GM23248 (cell line): ENCODE results near the gene JUP. TPM values are rescaled to one million over a fixed set of nuclear protein-coding genes. Genes with fewer than 3 reads are reported as not detected.

Experiments used
- DNase-seq: peaks from one replicate; pipeline ENCODE4 v3.0.0-alpha.2; 2015
- H2AFZ ChIP-seq: fragments of 200-600 bp; sonication (generic); 2 replicates; pipeline ENCODE4 v1.6.1; 2016; ENCODE audit warnings: antibody characterized with exemption
- H3F3A ChIP-seq: fragments of 200-600 bp; sonication (generic); 2 replicates; pipeline ENCODE4 v1.6.1; 2016; ENCODE audit warnings: mild to moderate bottlenecking, antibody characterized with exemption, mixed run types; ENCODE audit not compliant: insufficient read depth
- H3K27ac ChIP-seq: fragments of 200-600 bp; sonication (generic); 2 replicates; pipeline ENCODE4 v1.5.1; 2016; ENCODE audit warnings: mild to moderate bottlenecking
- H3K27me3 ChIP-seq: fragments of 200-600 bp; sonication (generic); replicated peaks from 2 replicates; pipeline ENCODE4 v1.6.1; 2016; ENCODE audit warnings: mild to moderate bottlenecking; ENCODE audit not compliant: insufficient read depth
- H3K36me3 ChIP-seq: fragments of 200-600 bp; sonication (generic); 2 replicates; pipeline ENCODE4 v1.6.1; 2016; ENCODE audit warnings: low read depth, mild to moderate bottlenecking
- H3K4me1 ChIP-seq: fragments of 200-600 bp; sonication (generic); 2 replicates; pipeline ENCODE4 v1.6.1; 2016; ENCODE audit warnings: mild to moderate bottlenecking; ENCODE audit not compliant: insufficient read depth
- H3K4me2 ChIP-seq: fragments of 200-600 bp; sonication (generic); one replicate; pipeline ENCODE4 v1.6.1; 2016; ENCODE audit warnings: mild to moderate bottlenecking; ENCODE audit not compliant: unreplicated experiment
- H3K4me3 ChIP-seq: fragments of 200-600 bp; sonication (generic); 2 replicates; pipeline ENCODE4 v1.5.1; 2016; ENCODE audit warnings: mild to moderate bottlenecking
- H3K79me2 ChIP-seq: fragments of 200-600 bp; sonication (generic); 2 replicates; pipeline ENCODE4 v1.6.1; 2016; ENCODE audit warnings: mild to moderate bottlenecking; ENCODE audit not compliant: insufficient read depth
- H3K9ac ChIP-seq: fragments of 200-600 bp; sonication (generic); 2 replicates; pipeline ENCODE4 v1.6.1; 2016; ENCODE audit warnings: mild to moderate bottlenecking
- H3K9me2 ChIP-seq: fragments of 200-600 bp; sonication (generic); 2 replicates; pipeline ENCODE4 v1.6.1; 2016; ENCODE audit warnings: mixed run types, mild to moderate bottlenecking, moderate library complexity; ENCODE audit not compliant: insufficient read depth
- H3K9me3 ChIP-seq: fragments of 200-600 bp; sonication (generic); one replicate; pipeline ENCODE4 v1.6.1; 2017; ENCODE audit warnings: low read depth
- H4K20me1 ChIP-seq: fragments of 200-600 bp; sonication (generic); 2 replicates; pipeline ENCODE4 v1.6.0; 2016; ENCODE audit not compliant: insufficient read depth
- EZH2 ChIP-seq: fragments of 200-600 bp; sonication (generic); IDR thresholded peaks from 2 replicates; pipeline ENCODE4 v1.6.1; 2018; ENCODE audit warnings: antibody characterized with exemption, mild to moderate bottlenecking; ENCODE audit not compliant: insufficient read depth, poor library complexity, severe bottlenecking
- EZH2phosphoT487 ChIP-seq: fragments of 200-600 bp; sonication (generic); IDR thresholded peaks from 2 replicates; pipeline ENCODE4 v1.6.1; 2018; ENCODE audit warnings: antibody characterized with exemption, moderate library complexity, mild to moderate bottlenecking, low read depth; ENCODE audit not compliant: insufficient read depth
- WGBS, 2 experiments: methylation state at CpG; one replicate each; pipeline ENCODE4 v1.1.6; 2015 to 2017; ENCODE audit warnings: low lambda C conversion rate in 2 of 2, low coverage in 1 of 2; ENCODE audit errors: missing lambda C conversion rate in 2 of 2; 5-methylcytosine and 5-hydroxymethylcytosine counted together
- in situ Hi-C: fragments of 300-500 bp; cut with MboI; formaldehyde crosslinking; loops from 2 replicates; pipeline ENCODE4 v1.15.0; 2020
- polyA plus RNA-seq: library from polyadenylated mRNA; unstranded; fragments of >200 nt; fragmentation: Nextera tagmentation; extraction: Ambion mirVana; gene quantifications from 2 replicates; pipeline ENCODE4 v1.2.1, GENCODE V29; 2016
- total RNA-seq: library from RNA; depleted of rRNA; stranded (reverse); fragments of >200 nt; shearing (Covaris generic); gene quantifications from 2 replicates; pipeline ENCODE4 v1.2.3, GENCODE V29; 2014

JUP gene
- total and polyA plus RNA-seq, 2 experiments from 2014 or later = 2.3 to 3.6 TPM

DNA sequence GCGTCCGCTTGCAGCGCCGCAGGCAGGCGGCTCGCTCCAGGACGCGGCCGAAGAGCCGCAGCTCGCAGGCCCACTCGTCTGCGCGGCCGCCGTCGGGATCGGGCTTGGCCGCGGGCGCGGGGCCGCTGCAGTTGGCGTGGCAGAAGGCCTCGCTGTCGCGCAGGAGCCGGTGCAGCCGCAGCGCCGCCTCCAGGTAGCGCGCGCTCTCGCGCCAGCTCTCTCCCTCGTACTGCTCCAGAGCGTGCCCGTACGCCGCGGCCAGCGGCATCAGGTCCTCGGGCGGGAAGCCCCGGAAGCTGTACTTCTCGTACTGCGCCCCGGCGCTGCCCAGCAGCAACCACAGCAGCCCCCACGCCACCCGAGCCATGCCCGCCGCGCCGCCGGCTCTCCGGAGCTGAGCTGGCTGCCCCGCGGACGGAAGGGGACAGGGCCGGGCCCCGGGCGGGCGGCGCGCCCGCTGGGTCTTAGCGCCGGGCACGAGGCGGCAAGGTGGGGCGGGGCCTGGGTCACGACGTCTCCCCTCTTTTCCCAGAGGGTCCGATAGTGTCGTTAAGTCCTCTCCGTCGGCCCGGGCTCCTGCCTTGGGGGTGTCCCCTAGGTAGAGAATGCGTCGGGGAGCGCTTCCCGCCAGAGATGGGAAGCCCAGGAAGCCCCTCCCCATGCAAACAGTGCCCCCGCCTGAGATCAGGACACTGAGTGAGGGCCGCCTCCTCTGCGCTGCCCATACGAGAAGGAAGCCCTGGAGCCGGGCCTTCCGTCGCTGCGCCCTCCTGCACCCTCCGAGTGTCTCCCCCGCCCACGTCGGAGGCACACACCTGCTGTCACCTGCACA lies 25.3 kb upstream of the JUP start, which contains the start of gene P3H4:
Gene P3H4, minus strand, starts transcription at position 401 of the 832 bp plus-strand sequence. Its CDS starts 34 bp downstream, at position 367.
- Histone ChIP-seq H3K4me3 (peak within 1 kb of the TSS; percentile 92), H3K4me2 (peak within 1 kb of the TSS; percentile 98), H3K4me1 (peaks cover 28% of the 10 kb centered on the region), H2AFZ (peak within 1 kb of the TSS; percentile 87), H3K27ac (peak within 1 kb of the TSS; percentile 79), H3K9ac (peak within 1 kb of the TSS; percentile 97), H3K9me3 (no peaks in the 10 kb centered on the region), H3K36me3 (no peaks in the 10 kb centered on the region; the same call in 1 of the 2 replicates), H3K27me3 (no peaks in the 10 kb centered on the region), H3F3A (no peaks in the 10 kb centered on the region), H3K79me2 (peaks cover 73% of the 10 kb centered on the region), H4K20me1 (peaks cover 7% of the 10 kb centered on the region; the same call in 1 of the 2 replicates), H3K9me2 (no peaks in the 10 kb centered on the region)
- in situ Hi-C loops = no loop called here
- TF ChIP-seq EZH2 = no peak
- TF ChIP-seq EZH2phosphoT487 = no peak
- peak; percentile 90 for DNase-seq
- 1% methylated on average over 68 to 89 of the region's 96 CpGs for WGBS, 2 experiments

DNA sequence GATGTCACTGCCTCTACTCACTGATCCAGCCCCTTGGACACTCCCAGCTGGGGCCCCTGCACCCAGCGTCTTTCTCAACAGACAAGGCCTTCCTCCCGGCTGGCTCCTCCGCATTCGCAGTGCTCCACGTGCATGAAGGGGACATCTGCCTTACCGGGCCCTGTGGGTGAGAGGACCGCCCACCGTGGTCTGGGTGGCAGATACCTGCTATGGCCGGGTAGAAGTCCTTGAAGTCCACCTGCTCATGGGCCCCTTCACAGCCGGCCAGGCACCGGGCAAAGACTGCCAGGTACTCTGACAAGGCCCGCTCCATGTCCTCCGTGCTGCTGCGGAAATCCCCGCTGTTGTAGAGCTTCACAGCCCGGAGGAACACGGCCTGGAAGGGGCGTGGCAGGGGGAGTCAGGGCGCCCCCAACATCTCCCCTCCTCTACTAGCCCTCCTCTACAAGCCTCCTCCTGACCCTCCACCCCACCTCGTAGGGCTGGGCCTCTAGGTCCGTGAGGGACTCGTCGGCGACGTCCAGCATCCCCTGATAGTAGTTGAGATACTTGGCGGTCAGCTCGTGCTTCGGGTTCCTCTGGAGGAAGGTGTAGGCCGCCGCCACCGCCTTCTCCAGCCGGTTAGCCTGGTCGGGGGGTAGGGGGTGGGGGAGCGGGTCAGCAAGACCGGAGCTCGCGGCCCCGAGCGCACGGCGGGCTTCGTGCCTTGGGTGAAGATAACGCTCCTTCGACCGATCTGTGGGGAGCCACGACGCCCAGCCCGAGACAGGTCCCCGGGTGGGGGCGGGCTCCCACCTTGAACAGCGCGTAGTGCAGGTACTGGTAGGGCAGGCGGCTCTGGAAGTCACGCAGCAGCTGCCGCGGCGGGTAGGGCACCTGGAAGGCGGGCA lies 24.4 kb upstream of the JUP start:
- Histone ChIP-seq H3K79me2 (peaks cover 65% of the 10 kb centered on the region), H3K9me2 (no peaks in the 10 kb centered on the region), H3K4me2 (peak overlapping the region; percentile 98), H4K20me1 (no peaks in the 10 kb centered on the region), H3K4me3 (peak overlapping the region; percentile 92), H3K36me3 (no peaks in the 10 kb centered on the region; the same call in 1 of the 2 replicates), H2AFZ (peak overlapping the region; percentile 87), H3K9me3 (no peaks in the 10 kb centered on the region), H3K9ac (peak overlapping the region; percentile 97), H3K27ac (peak overlapping the region; percentile 79), H3F3A (no peaks in the 10 kb centered on the region), H3K4me1 (peaks cover 28% of the 10 kb centered on the region), H3K27me3 (no peaks in the 10 kb centered on the region)
- TF ChIP-seq EZH2 = no peak
- TF ChIP-seq EZH2phosphoT487 = no peak
- WGBS, 2 experiments = 11 to 20% methylated on average over 48 to 51 of the region's 58 CpGs
- in situ Hi-C loops = no loop called here
- DNase-seq = peak; percentile 38

- TF ChIP-seq EZH2 (no peak), EZH2phosphoT487 (no peak)
- Histone ChIP-seq H3K9ac (no peak overlapping the region), H3F3A (no peaks in the 10 kb centered on the region), H3K9me3 (no peaks in the 10 kb centered on the region), H3K9me2 (no peaks in the 10 kb centered on the region), H3K36me3 (no peaks in the 10 kb centered on the region; the same call in 1 of the 2 replicates), H3K4me2 (no peak overlapping the region), H3K4me1 (peaks cover 14% of the 10 kb centered on the region; the same call in 1 of the 2 replicates), H3K27me3 (no peaks in the 10 kb centered on the region), H2AFZ (no peak overlapping the region), H3K79me2 (peaks cover 31% of the 10 kb centered on the region), H4K20me1 (no peaks in the 10 kb centered on the region), H3K27ac (no peak overlapping the region), H3K4me3 (no peak overlapping the region)
- in situ Hi-C loops = no loop called here
- DNase-seq = no peak
- WGBS, 2 experiments = 86 to 89% methylated on average over 8 of the region's 8 CpGs
These were observed 20.4 kb upstream of the JUP start for GRCh38 chr17:41806685-41807445.
